ENCODE results near the gene CCL2. TPM values are rescaled to one million over a fixed set of nuclear protein-coding genes. Genes with fewer than 3 reads are reported as not detected.

CCL2 gene
- total and polyA plus RNA-seq, 2 experiments from 2014 or later: 1.5 to 18.5 TPM

DNA sequence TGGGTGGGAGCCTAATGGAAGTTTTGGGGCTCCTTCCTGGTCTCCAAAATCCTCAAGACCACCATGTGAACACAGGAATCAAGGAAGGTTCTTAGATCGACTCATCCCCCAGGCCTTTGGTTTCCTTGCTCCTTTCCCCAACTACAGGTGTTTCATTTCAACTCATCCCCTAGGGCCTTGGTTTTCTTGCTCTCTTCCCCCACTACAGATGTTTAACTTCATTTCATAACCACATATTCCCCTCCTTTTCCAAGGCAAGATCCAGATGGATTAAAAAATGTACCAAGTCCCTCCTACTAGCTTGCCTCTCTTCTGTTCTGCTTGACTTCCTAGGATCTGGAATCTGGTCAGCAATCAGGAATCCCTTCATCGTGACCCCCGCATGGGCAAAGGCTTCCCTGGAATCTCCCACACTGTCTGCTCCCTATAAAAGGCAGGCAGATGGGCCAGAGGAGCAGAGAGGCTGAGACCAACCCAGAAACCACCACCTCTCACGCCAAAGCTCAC is 30.3 kb downstream of the CCL2 start, which contains the start of gene CCL11:
Gene CCL11 (plus strand): TSS at position 457 of the 507 bp plus-strand sequence. CDS start 67 bp downstream, outside the sequence.
- H3K36me3 ChIP-seq (ENCODE audit: insufficient read depth): no peaks in the 10 kb centered on the region
- H3K4me1 Mint-ChIP-seq: no peaks in the 10 kb centered on the region
- peaks cover 6% of the 10 kb centered on the region for H3K27me3 Mint-ChIP-seq (ENCODE audit: insufficient read depth, low read depth, poor library complexity)
- peaks cover 7% of the 10 kb centered on the region; the same call in 1 of the 2 replicates for H3K9me2 ChIP-seq (ENCODE audit: insufficient read depth)
- no peaks in the 10 kb centered on the region for H4K20me1 ChIP-seq (replicated peaks; ENCODE audit: insufficient read depth)
- no peaks in the 10 kb centered on the region for H3K27me3 ChIP-seq (ENCODE audit: insufficient read depth)
- no peak within 1 kb of the TSS; the same call in 1 of the 2 replicates for H2AFZ ChIP-seq
- H3K4me3 ChIP-seq: no peak within 1 kb of the TSS
- H3K27ac Mint-ChIP-seq: no peak within 1 kb of the TSS
- no peak within 1 kb of the TSS for H3K4me3 Mint-ChIP-seq
- no peaks in the 10 kb centered on the region for H3K36me3 Mint-ChIP-seq (ENCODE audit: low read depth)
- no peaks in the 10 kb centered on the region for H3K79me2 ChIP-seq (replicated peaks; ENCODE audit: insufficient read depth)
- DNase-seq (ENCODE audit: low spot score) (no peak), ATAC-seq (no peak)
- no peaks in the 10 kb centered on the region for H3K9me3 Mint-ChIP-seq
- no peak within 1 kb of the TSS for H3K27ac ChIP-seq (ENCODE audit: low read depth)
- H3K4me2 ChIP-seq: no peak within 1 kb of the TSS
- TF ChIP-seq ZNF114 (CRISPR knock-in tag; IDR thresholded peaks at IDR 0.05) (no peak), STAT1 (IDR thresholded peaks at IDR 0.05; ENCODE audit: unreplicated experiment) (no peak), EZH2 (IDR thresholded peaks at IDR 0.05; ENCODE audit: low read depth, unreplicated experiment) (no peak), POLR2AphosphoS5 (IDR thresholded peaks at IDR 0.05; ENCODE audit: low read depth) (no peak), NANOG (IDR thresholded peaks at IDR 0.05; ENCODE audit: borderline replicate concordance) (no peak)
- TF ChIP-seq, protein P1, sequence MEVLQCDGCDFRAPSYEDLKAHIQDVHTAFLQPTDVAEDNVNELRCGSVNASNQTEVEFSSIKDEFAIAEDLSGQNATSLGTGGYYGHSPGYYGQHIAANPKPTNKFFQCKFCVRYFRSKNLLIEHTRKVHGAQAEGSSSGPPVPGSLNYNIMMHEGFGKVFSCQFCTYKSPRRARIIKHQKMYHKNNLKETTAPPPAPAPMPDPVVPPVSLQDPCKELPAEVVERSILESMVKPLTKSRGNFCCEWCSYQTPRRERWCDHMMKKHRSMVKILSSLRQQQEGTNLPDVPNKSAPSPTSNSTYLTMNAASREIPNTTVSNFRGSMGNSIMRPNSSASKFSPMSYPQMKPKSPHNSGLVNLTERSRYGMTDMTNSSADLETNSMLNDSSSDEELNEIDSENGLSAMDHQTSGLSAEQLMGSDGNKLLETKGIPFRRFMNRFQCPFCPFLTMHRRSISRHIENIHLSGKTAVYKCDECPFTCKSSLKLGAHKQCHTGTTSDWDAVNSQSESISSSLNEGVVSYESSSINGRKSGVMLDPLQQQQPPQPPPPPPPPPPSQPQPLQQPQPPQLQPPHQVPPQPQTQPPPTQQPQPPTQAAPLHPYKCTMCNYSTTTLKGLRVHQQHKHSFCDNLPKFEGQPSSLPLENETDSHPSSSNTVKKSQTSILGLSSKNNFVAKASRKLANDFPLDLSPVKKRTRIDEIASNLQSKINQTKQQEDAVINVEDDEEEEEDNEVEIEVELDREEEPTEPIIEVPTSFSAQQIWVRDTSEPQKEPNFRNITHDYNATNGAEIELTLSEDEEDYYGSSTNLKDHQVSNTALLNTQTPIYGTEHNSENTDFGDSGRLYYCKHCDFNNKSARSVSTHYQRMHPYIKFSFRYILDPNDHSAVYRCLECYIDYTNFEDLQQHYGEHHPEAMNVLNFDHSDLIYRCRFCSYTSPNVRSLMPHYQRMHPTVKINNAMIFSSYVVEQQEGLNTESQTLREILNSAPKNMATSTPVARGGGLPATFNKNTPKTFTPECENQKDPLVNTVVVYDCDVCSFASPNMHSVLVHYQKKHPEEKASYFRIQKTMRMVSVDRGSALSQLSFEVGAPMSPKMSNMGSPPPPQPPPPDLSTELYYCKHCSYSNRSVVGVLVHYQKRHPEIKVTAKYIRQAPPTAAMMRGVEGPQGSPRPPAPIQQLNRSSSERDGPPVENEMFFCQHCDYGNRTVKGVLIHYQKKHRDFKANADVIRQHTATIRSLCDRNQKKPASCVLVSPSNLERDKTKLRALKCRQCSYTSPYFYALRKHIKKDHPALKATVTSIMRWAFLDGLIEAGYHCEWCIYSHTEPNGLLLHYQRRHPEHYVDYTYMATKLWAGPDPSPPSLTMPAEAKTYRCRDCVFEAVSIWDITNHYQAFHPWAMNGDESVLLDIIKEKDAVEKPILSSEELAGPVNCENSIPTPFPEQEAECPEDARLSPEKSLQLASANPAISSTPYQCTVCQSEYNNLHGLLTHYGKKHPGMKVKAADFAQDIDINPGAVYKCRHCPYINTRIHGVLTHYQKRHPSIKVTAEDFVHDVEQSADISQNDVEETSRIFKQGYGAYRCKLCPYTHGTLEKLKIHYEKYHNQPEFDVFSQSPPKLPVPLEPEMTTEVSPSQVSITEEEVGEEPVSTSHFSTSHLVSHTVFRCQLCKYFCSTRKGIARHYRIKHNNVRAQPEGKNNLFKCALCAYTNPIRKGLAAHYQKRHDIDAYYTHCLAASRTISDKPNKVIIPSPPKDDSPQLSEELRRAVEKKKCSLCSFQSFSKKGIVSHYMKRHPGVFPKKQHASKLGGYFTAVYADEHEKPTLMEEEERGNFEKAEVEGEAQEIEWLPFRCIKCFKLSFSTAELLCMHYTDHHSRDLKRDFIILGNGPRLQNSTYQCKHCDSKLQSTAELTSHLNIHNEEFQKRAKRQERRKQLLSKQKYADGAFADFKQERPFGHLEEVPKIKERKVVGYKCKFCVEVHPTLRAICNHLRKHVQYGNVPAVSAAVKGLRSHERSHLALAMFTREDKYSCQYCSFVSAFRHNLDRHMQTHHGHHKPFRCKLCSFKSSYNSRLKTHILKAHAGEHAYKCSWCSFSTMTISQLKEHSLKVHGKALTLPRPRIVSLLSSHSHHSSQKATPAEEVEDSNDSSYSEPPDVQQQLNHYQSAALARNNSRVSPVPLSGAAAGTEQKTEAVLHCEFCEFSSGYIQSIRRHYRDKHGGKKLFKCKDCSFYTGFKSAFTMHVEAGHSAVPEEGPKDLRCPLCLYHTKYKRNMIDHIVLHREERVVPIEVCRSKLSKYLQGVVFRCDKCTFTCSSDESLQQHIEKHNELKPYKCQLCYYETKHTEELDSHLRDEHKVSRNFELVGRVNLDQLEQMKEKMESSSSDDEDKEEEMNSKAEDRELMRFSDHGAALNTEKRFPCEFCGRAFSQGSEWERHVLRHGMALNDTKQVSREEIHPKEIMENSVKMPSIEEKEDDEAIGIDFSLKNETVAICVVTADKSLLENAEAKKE (CRISPR knock-in tag; IDR thresholded peaks at IDR 0.05): no peak
- H3K4me1 ChIP-seq (ENCODE audit: insufficient read depth): no peaks in the 10 kb centered on the region
- no peaks in the 10 kb centered on the region for H3F3A ChIP-seq (replicated peaks; ENCODE audit: low read depth)

DNA sequence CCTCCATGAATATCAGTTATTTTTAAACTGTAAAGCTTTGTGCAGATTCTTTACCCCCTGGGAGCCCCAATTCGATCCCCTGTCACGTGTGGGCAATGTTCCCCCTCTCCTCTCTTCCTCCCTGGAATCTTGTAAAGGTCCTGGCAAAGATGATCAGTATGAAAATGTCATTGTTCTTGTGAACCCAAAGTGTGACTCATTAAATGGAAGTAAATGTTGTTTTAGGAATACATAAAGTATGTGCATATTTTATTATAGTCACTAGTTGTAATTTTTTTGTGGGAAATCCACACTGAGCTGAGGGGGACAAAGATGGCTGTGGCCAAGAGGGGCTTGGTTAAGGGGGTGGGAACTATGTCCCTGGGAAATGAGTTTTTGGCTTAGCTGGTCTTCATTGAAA is 32.8 kb downstream of the CCL2 start:
- H3K27me3 Mint-ChIP-seq (ENCODE audit: insufficient read depth, low read depth, poor library complexity): peaks cover 4% of the 10 kb centered on the region
- Histone ChIP-seq H3K27ac (ENCODE audit: low read depth) (no peak overlapping the region), H4K20me1 (replicated peaks; ENCODE audit: insufficient read depth) (no peaks in the 10 kb centered on the region), H3K4me3 (no peak overlapping the region), H3K79me2 (replicated peaks; ENCODE audit: insufficient read depth) (no peaks in the 10 kb centered on the region), H3K36me3 (ENCODE audit: insufficient read depth) (no peaks in the 10 kb centered on the region), H3K9me2 (ENCODE audit: insufficient read depth) (peaks cover 12% of the 10 kb centered on the region; the same call in 1 of the 2 replicates), H3K4me1 (ENCODE audit: insufficient read depth) (no peaks in the 10 kb centered on the region), H3K27me3 (ENCODE audit: insufficient read depth) (no peaks in the 10 kb centered on the region), H2AFZ (no peak overlapping the region), H3K4me2 (no peak overlapping the region), H3F3A (replicated peaks; ENCODE audit: low read depth) (no peaks in the 10 kb centered on the region)
- H3K9me3 Mint-ChIP-seq: no peaks in the 10 kb centered on the region
- DNase-seq (ENCODE audit: low spot score) (no peak), ATAC-seq (no peak)
- H3K27ac Mint-ChIP-seq: no peak overlapping the region
- no peak overlapping the region for H3K4me3 Mint-ChIP-seq
- H3K4me1 Mint-ChIP-seq: no peaks in the 10 kb centered on the region
- no peaks in the 10 kb centered on the region for H3K36me3 Mint-ChIP-seq (ENCODE audit: low read depth)
- no peak for TF ChIP-seq JUNB (IDR thresholded peaks at IDR 0.05; ENCODE audit: unreplicated experiment)
- TF ChIP-seq EZH2phosphoT487 (IDR thresholded peaks at IDR 0.05; ENCODE audit: unreplicated experiment): no peak
- TF ChIP-seq, protein P2, sequence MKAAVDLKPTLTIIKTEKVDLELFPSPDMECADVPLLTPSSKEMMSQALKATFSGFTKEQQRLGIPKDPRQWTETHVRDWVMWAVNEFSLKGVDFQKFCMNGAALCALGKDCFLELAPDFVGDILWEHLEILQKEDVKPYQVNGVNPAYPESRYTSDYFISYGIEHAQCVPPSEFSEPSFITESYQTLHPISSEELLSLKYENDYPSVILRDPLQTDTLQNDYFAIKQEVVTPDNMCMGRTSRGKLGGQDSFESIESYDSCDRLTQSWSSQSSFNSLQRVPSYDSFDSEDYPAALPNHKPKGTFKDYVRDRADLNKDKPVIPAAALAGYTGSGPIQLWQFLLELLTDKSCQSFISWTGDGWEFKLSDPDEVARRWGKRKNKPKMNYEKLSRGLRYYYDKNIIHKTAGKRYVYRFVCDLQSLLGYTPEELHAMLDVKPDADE (IDR thresholded peaks at IDR 0.05): no peak
- TF ChIP-seq ZNF331 (CRISPR knock-in tag; IDR thresholded peaks at IDR 0.05; ENCODE audit: low read depth): no peak

Measured in GM23338 (cell line).